ENCODE results near the gene UGT3A2. TPM values are rescaled to one million over a fixed set of nuclear protein-coding genes. Genes with fewer than 3 reads are reported as not detected.

Gene UGT3A2
- total RNA-seq, 1 donor from 2014 or later = 0.86 TPM

DNA sequence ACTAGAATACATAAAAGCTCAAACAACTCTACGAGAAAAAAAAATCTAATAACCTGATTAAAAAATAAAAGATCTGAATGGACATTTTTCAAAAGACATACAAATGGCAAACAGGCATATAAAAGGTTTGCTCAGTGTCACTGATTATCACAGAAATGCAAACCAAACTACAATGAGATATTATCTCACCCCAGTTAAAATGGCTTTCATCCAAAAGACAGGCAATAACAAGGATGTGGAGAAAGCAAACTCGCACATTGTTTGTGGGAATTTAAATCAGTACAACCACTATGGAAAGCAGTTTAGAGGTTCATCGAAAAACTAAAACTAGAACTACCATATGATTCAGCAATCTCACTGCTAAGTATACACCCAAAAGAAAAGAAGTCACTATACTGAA, 20.8 kb downstream of the UGT3A2 start:
- Histone ChIP-seq H3K27ac (ENCODE audit: low read depth, low read length) (no peak overlapping the region), H3K79me2 (ENCODE audit: insufficient read depth, low read length) (no peaks in the 10 kb centered on the region), H3K4me1 (ENCODE audit: insufficient read depth, low read length) (no peaks in the 10 kb centered on the region), H3K27me3 (ENCODE audit: insufficient read depth, low read length) (no peaks in the 10 kb centered on the region), H3K36me3 (ENCODE audit: insufficient read depth, low read length) (no peaks in the 10 kb centered on the region), H3K9me3 (ENCODE audit: insufficient read depth, low read depth, low read length) (no peaks in the 10 kb centered on the region), H2AFZ (ENCODE audit: low read depth, low read length) (no peak overlapping the region), H3K4me2 (ENCODE audit: low read length) (no peak overlapping the region), H4K20me1 (ENCODE audit: insufficient read depth, low read length) (no peaks in the 10 kb centered on the region), H3K9ac (ENCODE audit: low read length) (no peak overlapping the region), H3K4me3 (ENCODE audit: insufficient read depth, low read depth, low read length) (no peak overlapping the region)
- Mint-ChIP-seq H3K27me3 (ENCODE audit: low read depth, unreplicated experiment) (no peaks in the 10 kb centered on the region), H3K4me1 (ENCODE audit: low read depth, unreplicated experiment) (no peaks in the 10 kb centered on the region), H3K36me3 (ENCODE audit: low read depth, unreplicated experiment) (no peaks in the 10 kb centered on the region), H3K9me3 (ENCODE audit: unreplicated experiment) (no peaks in the 10 kb centered on the region), H3K27ac (ENCODE audit: unreplicated experiment) (no peak overlapping the region), H3K4me3 (ENCODE audit: unreplicated experiment) (no peak overlapping the region)
- FAIRE-seq (no peak), DNase-seq (ENCODE audit: low read depth) (no peak)
- no peak for TF ChIP-seq EZH2 (IDR thresholded peaks at IDR 0.05; ENCODE audit: insufficient read depth, low read length)
- TF ChIP-seq, protein P1, sequence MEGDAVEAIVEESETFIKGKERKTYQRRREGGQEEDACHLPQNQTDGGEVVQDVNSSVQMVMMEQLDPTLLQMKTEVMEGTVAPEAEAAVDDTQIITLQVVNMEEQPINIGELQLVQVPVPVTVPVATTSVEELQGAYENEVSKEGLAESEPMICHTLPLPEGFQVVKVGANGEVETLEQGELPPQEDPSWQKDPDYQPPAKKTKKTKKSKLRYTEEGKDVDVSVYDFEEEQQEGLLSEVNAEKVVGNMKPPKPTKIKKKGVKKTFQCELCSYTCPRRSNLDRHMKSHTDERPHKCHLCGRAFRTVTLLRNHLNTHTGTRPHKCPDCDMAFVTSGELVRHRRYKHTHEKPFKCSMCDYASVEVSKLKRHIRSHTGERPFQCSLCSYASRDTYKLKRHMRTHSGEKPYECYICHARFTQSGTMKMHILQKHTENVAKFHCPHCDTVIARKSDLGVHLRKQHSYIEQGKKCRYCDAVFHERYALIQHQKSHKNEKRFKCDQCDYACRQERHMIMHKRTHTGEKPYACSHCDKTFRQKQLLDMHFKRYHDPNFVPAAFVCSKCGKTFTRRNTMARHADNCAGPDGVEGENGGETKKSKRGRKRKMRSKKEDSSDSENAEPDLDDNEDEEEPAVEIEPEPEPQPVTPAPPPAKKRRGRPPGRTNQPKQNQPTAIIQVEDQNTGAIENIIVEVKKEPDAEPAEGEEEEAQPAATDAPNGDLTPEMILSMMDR (IDR thresholded peaks at IDR 0.05; ENCODE audit: insufficient read depth, low read depth, low read length) = no peak

DNA sequence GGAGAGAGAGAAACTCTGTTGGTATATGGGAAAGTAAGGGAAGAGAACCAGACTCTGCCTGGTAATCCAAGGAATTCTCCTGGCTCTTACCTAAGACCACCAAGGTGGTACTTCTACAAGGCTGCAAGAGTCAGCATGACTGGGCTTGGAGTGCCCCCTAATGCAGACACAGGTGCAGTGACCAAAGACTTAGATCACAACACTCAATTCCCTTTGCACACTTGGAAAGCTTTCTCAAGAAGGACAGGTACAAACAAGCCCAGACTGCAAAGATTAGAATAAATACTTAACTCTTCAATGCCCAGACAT, 25.2 kb downstream of the UGT3A2 start:
- Histone ChIP-seq H3K4me2 (ENCODE audit: low read length) (no peak overlapping the region), H3K4me1 (ENCODE audit: insufficient read depth, low read length) (no peaks in the 10 kb centered on the region), H3K4me3 (ENCODE audit: insufficient read depth, low read depth, low read length) (no peak overlapping the region), H3K79me2 (ENCODE audit: insufficient read depth, low read length) (no peaks in the 10 kb centered on the region), H3K9ac (ENCODE audit: low read length) (no peak overlapping the region), H3K27ac (ENCODE audit: low read depth, low read length) (no peak overlapping the region), H3K9me3 (ENCODE audit: insufficient read depth, low read depth, low read length) (no peaks in the 10 kb centered on the region), H4K20me1 (ENCODE audit: insufficient read depth, low read length) (no peaks in the 10 kb centered on the region), H3K36me3 (ENCODE audit: insufficient read depth, low read length) (no peaks in the 10 kb centered on the region), H2AFZ (ENCODE audit: low read depth, low read length) (no peak overlapping the region), H3K27me3 (ENCODE audit: insufficient read depth, low read length) (no peaks in the 10 kb centered on the region)
- FAIRE-seq (no peak), DNase-seq (ENCODE audit: low read depth) (no peak)
- no peaks in the 10 kb centered on the region for H3K36me3 Mint-ChIP-seq (ENCODE audit: low read depth, unreplicated experiment)
- no peaks in the 10 kb centered on the region for H3K4me1 Mint-ChIP-seq (ENCODE audit: low read depth, unreplicated experiment)
- no peak overlapping the region for H3K4me3 Mint-ChIP-seq (ENCODE audit: unreplicated experiment)
- H3K9me3 Mint-ChIP-seq (ENCODE audit: unreplicated experiment) = no peaks in the 10 kb centered on the region
- TF ChIP-seq, protein P1 (IDR thresholded peaks at IDR 0.05; ENCODE audit: insufficient read depth, low read depth, low read length) = no peak
- TF ChIP-seq EZH2 (IDR thresholded peaks at IDR 0.05; ENCODE audit: insufficient read depth, low read length) = no peak
- no peak overlapping the region for H3K27ac Mint-ChIP-seq (ENCODE audit: unreplicated experiment)
- no peaks in the 10 kb centered on the region for H3K27me3 Mint-ChIP-seq (ENCODE audit: low read depth, unreplicated experiment)

DNA sequence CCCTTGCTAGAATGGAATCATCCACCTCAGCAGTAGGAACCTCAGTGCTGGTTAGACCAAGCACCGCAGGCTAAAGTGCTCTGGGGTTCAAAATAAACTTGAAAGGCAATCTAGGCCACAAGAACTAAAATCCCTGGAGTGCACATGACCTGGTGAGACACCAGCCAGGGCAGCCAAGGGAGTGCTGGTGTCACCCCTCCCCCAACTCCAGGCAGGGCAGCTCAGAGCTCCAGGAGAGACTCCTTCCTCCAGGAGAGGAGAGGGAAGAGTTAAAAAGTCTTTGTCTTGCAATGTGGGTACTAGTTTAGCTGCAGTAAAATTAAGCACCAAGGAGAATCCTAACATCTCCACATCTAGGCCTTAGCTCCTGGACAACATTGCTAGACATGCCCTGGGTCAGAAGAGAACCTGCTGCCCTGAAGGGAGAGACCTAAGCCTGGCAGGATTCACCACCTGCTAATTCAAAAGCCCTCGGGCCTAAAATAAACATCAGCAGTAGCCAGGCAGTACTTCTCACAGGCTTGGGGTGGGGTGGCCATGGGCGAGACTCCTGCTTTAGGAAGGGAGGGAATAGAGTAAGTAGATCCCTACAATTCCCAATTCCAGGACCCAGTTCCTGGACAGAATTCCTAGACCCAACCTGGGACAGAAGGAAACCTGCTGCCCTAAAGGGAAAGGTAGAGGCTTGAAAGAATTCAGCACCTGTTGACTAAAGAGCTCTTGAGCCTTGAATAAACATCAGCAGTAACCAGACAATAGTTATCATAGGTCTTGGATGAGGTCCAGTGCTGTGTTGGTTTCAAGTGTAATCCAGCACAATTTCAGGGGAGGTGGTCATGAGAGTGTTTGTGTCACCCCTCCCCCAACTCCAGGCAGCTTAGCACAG, 25.8 kb downstream of the UGT3A2 start:
- H3K27ac Mint-ChIP-seq (ENCODE audit: unreplicated experiment) = no peak overlapping the region
- DNase-seq (ENCODE audit: low read depth) = no peak
- TF ChIP-seq, protein P1 (IDR thresholded peaks at IDR 0.05; ENCODE audit: insufficient read depth, low read depth, low read length) = no peak
- no peak for TF ChIP-seq EZH2 (IDR thresholded peaks at IDR 0.05; ENCODE audit: insufficient read depth, low read length)

More for the DNA sequence above, 25.8 kb downstream of the UGT3A2 start:
- Mint-ChIP-seq H3K36me3 (ENCODE audit: low read depth, unreplicated experiment) (no peaks in the 10 kb centered on the region), H3K9me3 (ENCODE audit: unreplicated experiment) (no peaks in the 10 kb centered on the region), H3K4me1 (ENCODE audit: low read depth, unreplicated experiment) (no peaks in the 10 kb centered on the region), H3K27me3 (ENCODE audit: low read depth, unreplicated experiment) (no peaks in the 10 kb centered on the region), H3K4me3 (ENCODE audit: unreplicated experiment) (no peak overlapping the region)
- no peak overlapping the region for H3K4me3 ChIP-seq (ENCODE audit: insufficient read depth, low read depth, low read length)
- no peaks in the 10 kb centered on the region for H3K36me3 ChIP-seq (ENCODE audit: insufficient read depth, low read length)
- no peaks in the 10 kb centered on the region for H4K20me1 ChIP-seq (ENCODE audit: insufficient read depth, low read length)
- H3K4me2 ChIP-seq (ENCODE audit: low read length) = no peak overlapping the region
- no peak overlapping the region for H2AFZ ChIP-seq (ENCODE audit: low read depth, low read length)
- FAIRE-seq = no peak
- H3K79me2 ChIP-seq (ENCODE audit: insufficient read depth, low read length) = no peaks in the 10 kb centered on the region
- no peak overlapping the region for H3K9ac ChIP-seq (ENCODE audit: low read length)
- no peaks in the 10 kb centered on the region for H3K27me3 ChIP-seq (ENCODE audit: insufficient read depth, low read length)
- no peaks in the 10 kb centered on the region for H3K4me1 ChIP-seq (ENCODE audit: insufficient read depth, low read length)
- no peaks in the 10 kb centered on the region for H3K9me3 ChIP-seq (ENCODE audit: insufficient read depth, low read depth, low read length)
- no peak overlapping the region for H3K27ac ChIP-seq (ENCODE audit: low read depth, low read length)
